ENCODE data around the gene NXPH4.

NXPH4 gene

GRCh38 chr12:57203791-57204190 is 12.8 kb upstream of the NXPH4 start:
- no peak for DNase-seq (ENCODE audit: low spot score)

- DNase-seq (ENCODE audit: low spot score) = no peak
Measured at GRCh38 chr12:57204454-57204853, 12.1 kb upstream of the NXPH4 start.

- DNase-seq (ENCODE audit: low spot score) = no peak
Measured at GRCh38 chr12:57205186-57205585, 11.4 kb upstream of the NXPH4 start.

- DNase-seq (ENCODE audit: low spot score) = no peak
Measured at GRCh38 chr12:57205931-57206330, 10.7 kb upstream of the NXPH4 start.

GRCh38 chr12:57207731-57208630 is 8.6 kb upstream of the NXPH4 start:
- no peak for DNase-seq (ENCODE audit: low spot score)

GRCh38 chr12:57208631-57209282 is 7.8 kb upstream of the NXPH4 start:
- DNase-seq (ENCODE audit: low spot score) = no peak

- DNase-seq (ENCODE audit: low spot score) = no peak
Measured at GRCh38 chr12:57209916-57210315, 6.7 kb upstream of the NXPH4 start.

GRCh38 chr12:57210461-57210860 is 6.1 kb upstream of the NXPH4 start:
- DNase-seq (ENCODE audit: low spot score) = no peak

GRCh38 chr12:57210926-57211692 is 5.5 kb upstream of the NXPH4 start:
- DNase-seq (ENCODE audit: low spot score) = no peak

GRCh38 chr12:57211791-57212700 is 4.5 kb upstream of the NXPH4 start:
- DNase-seq (ENCODE audit: low spot score) = no peak

- no peak for DNase-seq (ENCODE audit: low spot score)
Measured at GRCh38 chr12:57212701-57213057, 3.9 kb upstream of the NXPH4 start.

- peak; percentile 80 for DNase-seq (ENCODE audit: low spot score)
Measured at GRCh38 chr12:57213058-57213715, 3.4 kb upstream of the NXPH4 start.

GRCh38 chr12:57213763-57214397 is 2.7 kb upstream of the NXPH4 start:
- DNase-seq (ENCODE audit: low spot score) = no peak

- DNase-seq (ENCODE audit: low spot score) = peak; percentile 43
Measured at GRCh38 chr12:57214398-57214781, 2.2 kb upstream of the NXPH4 start.

GRCh38 chr12:57215065-57215464 is 1.5 kb upstream of the NXPH4 start:
- DNase-seq (ENCODE audit: low spot score) = no peak

GRCh38 chr12:57215668-57216013 is 953 bp upstream of the NXPH4 start:
- DNase-seq (ENCODE audit: low spot score) = no peak

GRCh38 chr12:57216921-57217879 is 606 bp downstream of the NXPH4 start:
- no peak for DNase-seq (ENCODE audit: low spot score)

GRCh38 chr12:57218030-57218853 is 1.6 kb downstream of the NXPH4 start:
- DNase-seq (ENCODE audit: low spot score) = no peak
